IPS-18a (cell line): ENCODE measurements around the gene MEFV.

Source experiments
- H3K27ac ChIP-seq: one replicate; pipeline ENCODE4 v1.5.1; 2013; ENCODE audit warnings: low read length
- H3K27me3 ChIP-seq: one replicate; pipeline ENCODE4 v1.6.1; 2013; ENCODE audit warnings: mild to moderate bottlenecking, low read length; ENCODE audit not compliant: control insufficient read depth, insufficient read depth
- H3K36me3 ChIP-seq: one replicate; pipeline ENCODE4 v1.6.1; 2013; ENCODE audit warnings: low read depth, low read length; ENCODE audit not compliant: control insufficient read depth
- H3K4me1 ChIP-seq: one replicate; pipeline ENCODE4 v1.6.1; 2013; ENCODE audit warnings: low read depth, low read length; ENCODE audit not compliant: control insufficient read depth
- H3K4me3 ChIP-seq: one replicate; pipeline ENCODE4 v1.5.1; 2013; ENCODE audit warnings: low read length
- H3K9ac ChIP-seq: one replicate; pipeline ENCODE4 v1.6.1; 2013; ENCODE audit warnings: mild to moderate bottlenecking, low read length, moderate library complexity
- H3K9me3 ChIP-seq: one replicate; pipeline ENCODE4 v1.6.1; 2013; ENCODE audit warnings: low read depth, low read length; ENCODE audit not compliant: control insufficient read depth

The MEFV gene

GRCh38 chr16:3262517-3262916, 6.1 kb upstream of the MEFV start:
- H3K9ac ChIP-seq, result no peak overlapping the region
- H3K4me1 ChIP-seq, result no peaks in the 10 kb centered on the region
- H3K9me3 ChIP-seq, result no peaks in the 10 kb centered on the region
- H3K4me3 ChIP-seq, result no peak overlapping the region
- H3K27me3 ChIP-seq, result peaks cover 22% of the 10 kb centered on the region
- H3K36me3 ChIP-seq, result no peaks in the 10 kb centered on the region
- H3K27ac ChIP-seq, result no peak overlapping the region

GRCh38 chr16:3259836-3260235, 3.4 kb upstream of the MEFV start:
- H3K4me3 ChIP-seq, result no peak overlapping the region
- H3K4me1 ChIP-seq, result no peaks in the 10 kb centered on the region
- H3K27me3 ChIP-seq, result peaks cover 12% of the 10 kb centered on the region
- no peak overlapping the region for H3K9ac ChIP-seq
- H3K36me3 ChIP-seq, result no peaks in the 10 kb centered on the region
- H3K27ac ChIP-seq, result no peak overlapping the region
- H3K9me3 ChIP-seq, result peaks cover 5% of the 10 kb centered on the region

GRCh38 chr16:3256866-3257465, 533 bp upstream of the MEFV start:
- Histone ChIP-seq H3K27me3 (peaks cover 3% of the 10 kb centered on the region), H3K9ac (no peak overlapping the region), H3K9me3 (peaks cover 7% of the 10 kb centered on the region), H3K27ac (no peak overlapping the region), H3K36me3 (no peaks in the 10 kb centered on the region), H3K4me1 (no peaks in the 10 kb centered on the region), H3K4me3 (no peak overlapping the region)

- H3K27ac ChIP-seq, result no peak overlapping the region
Measured at GRCh38 chr16:3254309-3254708, 2.1 kb downstream of the MEFV start.

GRCh38 chr16:3252967-3253366, 3.5 kb downstream of the MEFV start:
- no peak overlapping the region for H3K4me3 ChIP-seq
- H3K36me3 ChIP-seq, result no peaks in the 10 kb centered on the region
- H3K27me3 ChIP-seq, result no peaks in the 10 kb centered on the region
- H3K27ac ChIP-seq, result no peak overlapping the region
- no peak overlapping the region for H3K9ac ChIP-seq
- no peaks in the 10 kb centered on the region for H3K4me1 ChIP-seq
- peaks cover 9% of the 10 kb centered on the region for H3K9me3 ChIP-seq

More at GRCh38 chr16:3254309-3254708, 2.1 kb downstream of the MEFV start:
- H3K27me3 ChIP-seq, result no peaks in the 10 kb centered on the region
- no peak overlapping the region for H3K9ac ChIP-seq
- no peaks in the 10 kb centered on the region for H3K4me1 ChIP-seq
- H3K9me3 ChIP-seq, result peaks cover 9% of the 10 kb centered on the region
- no peaks in the 10 kb centered on the region for H3K36me3 ChIP-seq
- H3K4me3 ChIP-seq, result no peak overlapping the region

GRCh38 chr16:3249451-3249850, 7.0 kb downstream of the MEFV start:
- Histone ChIP-seq H3K9me3 (peaks cover 4% of the 10 kb centered on the region), H3K4me1 (no peaks in the 10 kb centered on the region), H3K36me3 (no peaks in the 10 kb centered on the region), H3K27me3 (no peaks in the 10 kb centered on the region), H3K4me3 (no peak overlapping the region), H3K27ac (no peak overlapping the region), H3K9ac (no peak overlapping the region)

- H3K9ac ChIP-seq, result no peak overlapping the region
- H3K27ac ChIP-seq, result no peak overlapping the region
- no peaks in the 10 kb centered on the region for H3K4me1 ChIP-seq
- H3K9me3 ChIP-seq, result peaks cover 8% of the 10 kb centered on the region
- no peaks in the 10 kb centered on the region for H3K27me3 ChIP-seq
- H3K4me3 ChIP-seq, result no peak overlapping the region
- no peaks in the 10 kb centered on the region for H3K36me3 ChIP-seq
Measured at GRCh38 chr16:3249020-3249419, 7.4 kb downstream of the MEFV start.

GRCh38 chr16:3248596-3248995, 7.8 kb downstream of the MEFV start:
- no peaks in the 10 kb centered on the region for H3K27me3 ChIP-seq
- H3K36me3 ChIP-seq, result no peaks in the 10 kb centered on the region

GRCh38 chr16:3246876-3247275, 9.6 kb downstream of the MEFV start:
- H3K27me3 ChIP-seq, result no peaks in the 10 kb centered on the region
- H3K36me3 ChIP-seq, result no peaks in the 10 kb centered on the region
- H3K4me1 ChIP-seq, result no peaks in the 10 kb centered on the region
- H3K27ac ChIP-seq, result no peak overlapping the region
- H3K4me3 ChIP-seq, result no peak overlapping the region
- no peak overlapping the region for H3K9ac ChIP-seq
- H3K9me3 ChIP-seq, result peaks cover 6% of the 10 kb centered on the region

More at GRCh38 chr16:3248596-3248995, 7.8 kb downstream of the MEFV start:
- H3K9me3 ChIP-seq, result peaks cover 8% of the 10 kb centered on the region
- no peaks in the 10 kb centered on the region for H3K4me1 ChIP-seq
- no peak overlapping the region for H3K9ac ChIP-seq
- no peak overlapping the region for H3K4me3 ChIP-seq
- H3K27ac ChIP-seq, result no peak overlapping the region

GRCh38 chr16:3246002-3246401, 10.4 kb downstream of the MEFV start:
- H3K27ac ChIP-seq, result no peak overlapping the region
- no peaks in the 10 kb centered on the region for H3K4me1 ChIP-seq
- H3K27me3 ChIP-seq, result no peaks in the 10 kb centered on the region
- no peak overlapping the region for H3K9ac ChIP-seq
- no peaks in the 10 kb centered on the region for H3K36me3 ChIP-seq
- peaks cover 6% of the 10 kb centered on the region for H3K9me3 ChIP-seq
- H3K4me3 ChIP-seq, result no peak overlapping the region

GRCh38 chr16:3243882-3244281, 12.6 kb downstream of the MEFV start:
- no peak overlapping the region for H3K9ac ChIP-seq
- no peaks in the 10 kb centered on the region for H3K27me3 ChIP-seq
- H3K36me3 ChIP-seq, result no peaks in the 10 kb centered on the region
- H3K4me1 ChIP-seq, result no peaks in the 10 kb centered on the region
- peaks cover 7% of the 10 kb centered on the region for H3K9me3 ChIP-seq
- H3K4me3 ChIP-seq, result no peak overlapping the region
- H3K27ac ChIP-seq, result no peak overlapping the region

- Histone ChIP-seq H3K4me1 (no peaks in the 10 kb centered on the region), H3K36me3 (no peaks in the 10 kb centered on the region), H3K4me3 (no peak overlapping the region), H3K27me3 (no peaks in the 10 kb centered on the region), H3K9me3 (peaks cover 7% of the 10 kb centered on the region), H3K9ac (no peak overlapping the region), H3K27ac (no peak overlapping the region)
Measured at GRCh38 chr16:3242709-3243108, 13.7 kb downstream of the MEFV start.
